Stomach (tissue), 9 donors: ENCODE results near the gene LDLRAD2. TPM values are rescaled to one million over a fixed set of nuclear protein-coding genes. Genes with fewer than 3 reads are reported as not detected.
A peak's percentile ranks its signal among the peaks of the same experiment; 100 is the strongest.

Experiments
- DNase-seq, 2 donors: peaks; one replicate each; pipeline versions ENCODE4 v3.0.0 to v3.0.0-alpha.2; 2013 to 2019
- H3K27ac ChIP-seq, 5 donors: fragments of 200-600 bp in 4 of 5; sonication (generic) in 4 of 5; one replicate each; pipeline ENCODE4 v1.5.1; 2013 to 2019; ENCODE audit warnings: mild to moderate bottlenecking in 1 of 5, moderate library complexity in 1 of 5
- H3K27me3 ChIP-seq, 3 donors: fragments of 200-600 bp; sonication (generic); one replicate each; pipeline ENCODE4 v1.5.1; 2017 to 2019; ENCODE audit warnings: mixed run types in 1 of 3
- H3K36me3 ChIP-seq, 4 donors: fragments of 200-600 bp; sonication (generic); 1 replicate in 3 of 4; 2 replicates in 1 of 4; pipeline ENCODE4 v1.5.1; 2016 to 2019
- H3K4me1 ChIP-seq, 4 donors: fragments of 200-600 bp; sonication (generic); one replicate each; pipeline ENCODE4 v1.5.1; 2016 to 2019
- H3K4me3 ChIP-seq, 4 donors: fragments of 200-600 bp; sonication (generic) in 3 of 4; one replicate each; pipeline ENCODE4 v1.5.1; 2016 to 2019; ENCODE audit warnings: mild to moderate bottlenecking in 1 of 4
- H3K9me3 ChIP-seq, 4 donors: fragments of 200-600 bp; sonication (generic); one replicate each; pipeline ENCODE4 v1.5.1; 2016 to 2019
- EP300 ChIP-seq: sonication (generic); formaldehyde crosslinking; IDR thresholded peaks from one replicate; pipeline ENCODE4 v1.6.1; 2017; ENCODE audit warnings: antibody characterized with exemption
- POLR2A ChIP-seq, 4 donors: fragments of 450-650 bp; IDR thresholded peaks; one replicate each; pipeline ENCODE4 v1.6.1; 2016; ENCODE audit warnings: antibody characterized with exemption in 4 of 4, control low read depth in 2 of 4, mild to moderate bottlenecking in 1 of 4, moderate library complexity in 1 of 4
- POLR2AphosphoS5 ChIP-seq, 3 donors: sonication (generic); formaldehyde crosslinking; IDR thresholded peaks; one replicate each; pipeline ENCODE4 v1.6.1; 2016; ENCODE audit warnings: antibody characterized with exemption in 3 of 3
- WGBS, 5 donors: extraction: QIAGEN DNeasy Blood & Tissue Kit in 3 of 5; methylation state at CpG; one replicate each; pipeline versions ENCODE4 v1.1.5 to v1.1.7; 2013 to 2018; 5-methylcytosine and 5-hydroxymethylcytosine counted together
- intact Hi-C: fragments of 100-400 bp; cut with DNase I; formaldehyde crosslinking; loops from one replicate; pipeline ENCODE4 v1.15.1; 2023; ENCODE audit warnings: low total_unique reads
- polyA plus RNA-seq, 3 donors: library from polyadenylated mRNA; stranded (reverse); fragments of 200-250 nt; gene quantifications; one replicate each; pipeline ENCODE4 v1.2.3, GENCODE V29; 2013
- total RNA-seq, 5 donors: library from RNA; depleted of rRNA; stranded (reverse); fragments of >200 nt; gene quantifications; one replicate each; pipeline versions ENCODE4 v1.1.0 to v1.2.3, GENCODE V29; 2014 to 2016
- TF ChIP-seq, protein P1 (sequence below), 7 experiments: fragments of 450-650 bp in 4 of 7; fragments of 200-600 bp in 3 of 7; sonication (generic) in 3 of 7; IDR thresholded peaks; one replicate each; pipeline ENCODE4 v1.5.1; 2016 to 2019; ENCODE audit warnings: antibody characterized with exemption in 7 of 7, control low read depth in 2 of 7, mild to moderate bottlenecking in 1 of 7
- donor health status: healthy with polysubstance abuse.
- donor health status: Bipolar disorder and iron deficiency.
- donor health status: healthy.

The LDLRAD2 gene
- total and polyA plus RNA-seq, 8 donors = 0.72 to 2.6 (median 1.6) TPM; not detected in 3

GRCh38 chr1:21852282-21853130 is 40.4 kb downstream of the LDLRAD2 start:
- WGBS, 5 donors = 91 to 92% (median 91%) methylated on average over 14 to 29 of the region's 29 CpGs
- TF ChIP-seq EP300 (no peak), POLR2AphosphoS5 (IDR thresholded peaks at IDR 0.05) (no peak), POLR2A (IDR thresholded peaks at IDR 0.05) (no peak)
- TF ChIP-seq, protein P1, sequence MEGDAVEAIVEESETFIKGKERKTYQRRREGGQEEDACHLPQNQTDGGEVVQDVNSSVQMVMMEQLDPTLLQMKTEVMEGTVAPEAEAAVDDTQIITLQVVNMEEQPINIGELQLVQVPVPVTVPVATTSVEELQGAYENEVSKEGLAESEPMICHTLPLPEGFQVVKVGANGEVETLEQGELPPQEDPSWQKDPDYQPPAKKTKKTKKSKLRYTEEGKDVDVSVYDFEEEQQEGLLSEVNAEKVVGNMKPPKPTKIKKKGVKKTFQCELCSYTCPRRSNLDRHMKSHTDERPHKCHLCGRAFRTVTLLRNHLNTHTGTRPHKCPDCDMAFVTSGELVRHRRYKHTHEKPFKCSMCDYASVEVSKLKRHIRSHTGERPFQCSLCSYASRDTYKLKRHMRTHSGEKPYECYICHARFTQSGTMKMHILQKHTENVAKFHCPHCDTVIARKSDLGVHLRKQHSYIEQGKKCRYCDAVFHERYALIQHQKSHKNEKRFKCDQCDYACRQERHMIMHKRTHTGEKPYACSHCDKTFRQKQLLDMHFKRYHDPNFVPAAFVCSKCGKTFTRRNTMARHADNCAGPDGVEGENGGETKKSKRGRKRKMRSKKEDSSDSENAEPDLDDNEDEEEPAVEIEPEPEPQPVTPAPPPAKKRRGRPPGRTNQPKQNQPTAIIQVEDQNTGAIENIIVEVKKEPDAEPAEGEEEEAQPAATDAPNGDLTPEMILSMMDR (IDR thresholded peaks at IDR 0.05) = no peak
- H3K9me3 ChIP-seq = no peaks in the 10 kb centered on the region
- no peaks in the 10 kb centered on the region for H3K27me3 ChIP-seq
- DNase-seq = no peak
- peaks cover 95 to 100% (median 100%) of the 10 kb centered on the region in 4 donors for H3K36me3 ChIP-seq
- intact Hi-C loops = no loop called here
- H3K4me3 ChIP-seq = no peak overlapping the region
- H3K4me1 ChIP-seq = no peaks in the 10 kb centered on the region
- H3K27ac ChIP-seq = peak overlapping the region in 2 of 5 donors; percentile 19 to 24

- H3K9me3 ChIP-seq = no peaks in the 10 kb centered on the region
- intact Hi-C loops = no loop called here
- H3K27me3 ChIP-seq = no peaks in the 10 kb centered on the region
- no peak overlapping the region for H3K4me3 ChIP-seq
- no peak for DNase-seq
- H3K36me3 ChIP-seq = peaks cover 95 to 100% (median 100%) of the 10 kb centered on the region in 4 donors
- H3K27ac ChIP-seq = peak overlapping the region in 2 of 5 donors; percentile 19 to 24
- TF ChIP-seq POLR2A (IDR thresholded peaks at IDR 0.05) (no peak), POLR2AphosphoS5 (IDR thresholded peaks at IDR 0.05) (no peak), EP300 (no peak)
- TF ChIP-seq, protein P1 (IDR thresholded peaks at IDR 0.05) = no peak
- WGBS, 5 donors = 78 to 83% (median 80%) methylated on average over 7 of the region's 7 CpGs
- no peaks in the 10 kb centered on the region for H3K4me1 ChIP-seq
These were observed 41.0 kb downstream of the LDLRAD2 start for GRCh38 chr1:21853131-21853427.

DNA sequence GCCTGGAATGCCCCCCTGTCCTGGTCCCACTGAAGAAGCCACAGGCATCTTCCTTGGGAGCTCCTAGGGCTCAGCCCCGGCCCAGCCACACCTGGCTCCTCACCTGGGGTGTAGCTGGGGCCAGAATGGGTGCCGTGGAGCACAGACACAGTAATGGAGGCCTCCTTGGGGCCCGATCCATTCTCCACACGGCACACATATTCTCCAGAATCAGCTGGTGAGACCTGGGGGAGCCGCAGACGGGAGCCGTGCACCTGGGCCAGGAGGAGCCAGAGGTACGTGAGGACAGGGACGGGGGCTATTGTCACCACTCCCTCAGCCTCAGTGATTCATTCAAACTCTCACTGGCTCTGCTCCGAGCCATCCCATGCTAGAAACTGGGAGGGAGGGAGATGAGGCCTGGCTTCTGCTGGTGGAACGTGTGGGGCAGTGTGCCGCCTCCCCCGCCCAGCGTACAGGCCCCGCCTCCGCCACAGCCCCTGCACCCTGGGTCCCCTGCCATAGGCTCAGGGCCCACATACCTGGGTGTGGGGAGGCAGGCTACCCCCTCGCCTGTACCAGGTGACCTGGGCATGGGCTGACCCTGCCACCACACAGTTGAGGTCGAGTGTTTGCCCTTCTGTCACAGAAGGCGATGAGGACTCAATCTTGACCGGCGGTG is 42.2 kb downstream of the LDLRAD2 start:
- peaks cover 96 to 100% (median 100%) of the 10 kb centered on the region in 4 donors for H3K36me3 ChIP-seq
- H3K4me3 ChIP-seq = no peak overlapping the region
- WGBS, 5 donors = 89 to 92% (median 91%) methylated on average over 14 to 21 of the region's 21 CpGs
- intact Hi-C loops = no loop called here
- H3K9me3 ChIP-seq = no peaks in the 10 kb centered on the region
- no peak for DNase-seq
- no peak for TF ChIP-seq POLR2AphosphoS5 (IDR thresholded peaks at IDR 0.05)
- TF ChIP-seq EP300 = no peak
- TF ChIP-seq, protein P1 (IDR thresholded peaks at IDR 0.05) = no peak
- no peak for TF ChIP-seq POLR2A (IDR thresholded peaks at IDR 0.05)
- H3K4me1 ChIP-seq = no peaks in the 10 kb centered on the region
- H3K27me3 ChIP-seq = no peaks in the 10 kb centered on the region
- no peak overlapping the region for H3K27ac ChIP-seq

DNA sequence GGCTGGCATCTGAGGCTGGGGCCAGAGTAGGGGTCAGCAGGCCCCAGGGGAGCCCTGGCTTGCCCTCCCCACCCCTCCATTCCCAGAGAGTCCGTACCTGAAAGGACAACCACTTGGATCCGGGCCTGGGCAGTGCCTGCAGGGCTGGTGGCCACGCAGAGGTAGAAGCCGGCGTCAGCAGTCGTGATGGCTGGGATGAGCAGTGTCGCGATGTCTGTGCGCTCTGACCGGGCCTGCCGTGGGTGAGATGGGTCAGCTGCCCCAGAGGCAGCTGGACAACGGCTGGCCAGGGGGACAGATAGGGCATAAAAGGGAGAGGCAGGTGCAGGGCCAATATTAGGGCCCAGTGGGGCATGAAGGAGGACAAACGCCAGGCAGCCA is 42.7 kb downstream of the LDLRAD2 start:
- DNase-seq = no peak
- H3K27me3 ChIP-seq = no peaks in the 10 kb centered on the region
- peaks cover 96 to 100% (median 100%) of the 10 kb centered on the region in 4 donors for H3K36me3 ChIP-seq
- TF ChIP-seq, protein P1 (IDR thresholded peaks at IDR 0.05) = no peak
- TF ChIP-seq EP300 (no peak), POLR2A (IDR thresholded peaks at IDR 0.05) (no peak), POLR2AphosphoS5 (IDR thresholded peaks at IDR 0.05) (no peak)
- H3K9me3 ChIP-seq = no peaks in the 10 kb centered on the region
- intact Hi-C loops = no loop called here
- H3K27ac ChIP-seq = no peak overlapping the region
- whole genome bisulfite sequencing, 5 donors = 89 to 94% (median 92%) methylated on average over 11 to 13 of the region's 13 CpGs
- no peak overlapping the region for H3K4me3 ChIP-seq
- no peaks in the 10 kb centered on the region for H3K4me1 ChIP-seq
